T-helper 9 cell (primary cell): ENCODE measurements around the gene GPANK1.

ENCODE experiments used
- DNase-seq: peaks from one replicate; pipeline ENCODE4 v3.0.0-alpha.2; 2020

GPANK1 gene

GRCh38 chr6:31614684-31615578, 49.9 kb downstream of the GPANK1 start, which contains the start of gene AIF1:
Gene AIF1, plus strand, starts transcription at chr6:31615234. Its CDS starts 96 bp downstream, at chr6:31615330.
- DNase-seq = no peak

DNA sequence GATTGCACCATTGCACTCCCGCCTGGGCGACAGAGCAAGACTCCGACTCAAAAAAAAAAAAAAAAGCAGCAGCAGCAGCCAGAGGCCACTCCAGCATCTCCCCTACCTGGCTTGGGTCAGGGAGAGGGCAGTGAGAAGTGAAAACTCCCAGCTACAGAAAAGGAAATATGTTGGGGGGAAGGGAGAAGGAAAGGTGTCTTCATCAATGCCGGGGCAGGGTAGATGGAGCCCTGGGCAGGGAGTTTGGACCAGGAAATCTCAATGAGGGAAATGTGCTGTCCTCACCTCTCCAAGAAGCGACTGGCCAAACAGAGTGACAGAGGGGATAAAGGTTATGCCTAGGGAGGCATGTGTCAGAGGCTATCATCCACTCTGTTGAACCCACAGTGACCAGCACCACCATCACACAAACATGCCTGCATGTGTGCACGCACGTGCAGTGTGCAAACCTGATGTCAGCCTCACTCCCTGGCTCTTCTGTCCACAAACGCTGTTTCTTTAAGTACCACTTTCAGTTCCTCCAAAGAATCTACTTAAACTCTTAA, 50.6 kb downstream of the GPANK1 start:
- DNase-seq = no peak
